ENCODE measurements around the gene ADCY7. TPM values are rescaled to one million over a fixed set of nuclear protein-coding genes. Genes with fewer than 3 reads are reported as not detected.
A peak's percentile ranks its signal among the peaks of the same experiment; 100 is the strongest.
"Not testable (repeated sequence)": the region's sequence is repeated elsewhere in the genome, so short reads cannot be mapped to it uniquely, and the experiment has no call there.

ADCY7 gene
- total and polyA plus RNA-seq, 10 donors, result 9.8 to 158 (median 99.2) TPM

DNA sequence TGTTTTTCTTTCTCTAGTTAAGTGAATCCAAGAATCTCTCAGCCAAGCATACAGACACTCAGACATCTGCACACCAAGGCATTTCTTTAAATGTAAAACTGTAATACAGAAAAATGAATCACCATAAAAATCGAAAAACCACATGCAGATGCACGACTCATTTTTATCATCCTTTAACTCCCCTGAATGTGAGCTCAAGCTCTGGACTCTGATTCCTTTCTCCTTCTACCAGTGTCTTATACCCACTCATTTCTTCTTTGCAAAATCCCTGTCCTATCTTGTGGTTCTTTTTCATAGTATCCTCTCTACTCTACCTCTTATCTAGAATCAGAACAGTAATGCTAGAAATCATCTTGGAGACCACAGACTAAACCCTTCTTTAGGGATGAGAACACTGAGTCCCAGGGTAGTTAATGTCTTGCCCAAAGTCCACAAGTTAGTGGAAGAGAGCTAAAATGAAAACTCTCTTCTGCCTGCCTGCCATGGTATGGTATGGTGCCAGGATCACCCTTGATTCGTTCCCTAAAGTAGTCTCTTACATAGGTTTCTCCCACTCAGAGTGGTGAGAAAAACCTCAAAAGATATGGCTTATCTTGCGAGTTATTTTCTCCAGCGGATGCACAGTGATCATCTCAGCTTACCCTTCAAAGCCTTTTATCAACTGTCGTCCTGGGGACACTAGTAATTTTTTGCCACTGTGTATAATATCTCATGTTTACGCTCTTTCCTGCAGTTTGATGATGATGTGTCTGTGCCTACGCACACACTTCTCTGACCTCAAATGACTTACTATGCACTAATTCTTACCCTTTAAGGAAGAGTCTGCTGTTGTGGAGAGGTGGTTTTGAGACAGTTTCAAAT, 72.2 kb downstream of the ADCY7 start:
- peaks cover 0 to 83% (median 33%) of the 10 kb centered on the region in 6 donors for H3K36me3 ChIP-seq
- peaks cover 0 to 28% (median 2%) of the 10 kb centered on the region in 6 donors for H3K4me1 ChIP-seq
- intact Hi-C loops (cut with DNase I; ENCODE audit: low total_unique reads), result no loop called here
- no peaks in the 10 kb centered on the region for H3K9me3 ChIP-seq
- no peak for DNase-seq
- no peak overlapping the region for H3K4me3 ChIP-seq
- no peak for TF ChIP-seq POLR2A (IDR thresholded peaks at IDR 0.05)
- TF ChIP-seq POLR2AphosphoS5 (IDR thresholded peaks at IDR 0.05), result no peak
- TF ChIP-seq, protein P1, sequence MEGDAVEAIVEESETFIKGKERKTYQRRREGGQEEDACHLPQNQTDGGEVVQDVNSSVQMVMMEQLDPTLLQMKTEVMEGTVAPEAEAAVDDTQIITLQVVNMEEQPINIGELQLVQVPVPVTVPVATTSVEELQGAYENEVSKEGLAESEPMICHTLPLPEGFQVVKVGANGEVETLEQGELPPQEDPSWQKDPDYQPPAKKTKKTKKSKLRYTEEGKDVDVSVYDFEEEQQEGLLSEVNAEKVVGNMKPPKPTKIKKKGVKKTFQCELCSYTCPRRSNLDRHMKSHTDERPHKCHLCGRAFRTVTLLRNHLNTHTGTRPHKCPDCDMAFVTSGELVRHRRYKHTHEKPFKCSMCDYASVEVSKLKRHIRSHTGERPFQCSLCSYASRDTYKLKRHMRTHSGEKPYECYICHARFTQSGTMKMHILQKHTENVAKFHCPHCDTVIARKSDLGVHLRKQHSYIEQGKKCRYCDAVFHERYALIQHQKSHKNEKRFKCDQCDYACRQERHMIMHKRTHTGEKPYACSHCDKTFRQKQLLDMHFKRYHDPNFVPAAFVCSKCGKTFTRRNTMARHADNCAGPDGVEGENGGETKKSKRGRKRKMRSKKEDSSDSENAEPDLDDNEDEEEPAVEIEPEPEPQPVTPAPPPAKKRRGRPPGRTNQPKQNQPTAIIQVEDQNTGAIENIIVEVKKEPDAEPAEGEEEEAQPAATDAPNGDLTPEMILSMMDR (IDR thresholded peaks at IDR 0.05 in 8 of 11, conservative IDR thresholded peaks at IDR 0.05 in 3 of 11), result no peak
- H3K27me3 ChIP-seq (replicated peaks in 1 of 7), result no peaks in the 10 kb centered on the region
- 78 to 89% (median 86%) methylated on average over 8 of the region's 8 CpGs for WGBS, 5 donors
- H3K27ac ChIP-seq, result peak overlapping the region in 3 of 8 donors; percentile 61 to 76 (median 72)

DNA sequence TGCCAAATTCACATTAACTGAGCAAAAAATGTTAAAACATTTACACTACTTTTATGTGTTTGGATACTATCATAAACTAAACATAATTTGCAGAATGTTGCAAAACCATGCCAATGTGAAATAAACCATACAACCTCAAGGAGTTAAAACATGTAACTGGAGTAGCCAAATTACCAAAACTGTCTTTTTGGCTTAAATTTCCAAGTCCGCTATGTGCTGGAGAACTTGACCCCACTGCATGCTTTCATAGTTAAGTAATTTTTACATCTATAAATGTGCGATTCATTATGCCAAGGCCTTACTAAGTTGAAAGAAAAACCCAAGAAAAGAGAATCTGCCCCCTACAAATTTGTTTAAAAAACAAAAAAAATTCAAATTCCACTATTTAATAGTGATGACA, 74.2 kb downstream of the ADCY7 start:
- intact Hi-C loops (cut with DNase I; ENCODE audit: low total_unique reads), result no loop called here

DNA sequence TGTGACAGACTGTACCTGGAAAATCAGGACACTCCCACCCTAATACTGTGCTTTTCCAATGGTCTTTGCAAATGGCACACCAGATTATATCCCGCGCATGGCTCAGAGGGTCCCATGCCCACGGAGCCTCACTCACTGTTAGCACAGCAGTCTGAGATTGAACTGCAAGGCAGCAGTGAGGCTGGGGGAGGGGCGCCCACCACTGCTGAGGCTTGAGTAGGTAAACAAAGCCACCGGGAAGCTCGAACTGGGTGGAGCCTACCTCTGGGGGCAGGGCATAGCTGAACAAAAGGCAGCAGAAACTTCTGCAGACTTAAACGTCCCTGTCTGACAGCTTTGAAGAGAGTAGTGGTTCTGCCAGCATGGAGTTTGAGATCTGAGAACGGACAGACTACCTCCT, 77.2 kb downstream of the ADCY7 start:
- H3K9me3 ChIP-seq; H3K27me3 ChIP-seq (replicated peaks in 1 of 7); H3K4me1 ChIP-seq; DNase-seq; H3K4me3 ChIP-seq; intact Hi-C loops (cut with DNase I; ENCODE audit: low total_unique reads); H3K27ac ChIP-seq: not testable (repeated sequence)
- peaks cover 0 to 76% (median 28%) of the 10 kb centered on the region in 6 donors for H3K36me3 ChIP-seq
- 89 to 92% (median 91%) methylated on average over 8 of the region's 8 CpGs for WGBS, 5 donors
- TF ChIP-seq POLR2AphosphoS5 (IDR thresholded peaks at IDR 0.05), result peak in 1 of 3 donors; percentile 7

More for the DNA sequence above, 74.2 kb downstream of the ADCY7 start:
- Histone ChIP-seq H3K9me3 (no peaks in the 10 kb centered on the region), H3K36me3 (peaks cover 0 to 80% (median 28%) of the 10 kb centered on the region in 6 donors), H3K27ac (no peak overlapping the region), H3K4me3 (no peak overlapping the region), H3K4me1 (peaks cover 0 to 24% (median 2%) of the 10 kb centered on the region in 6 donors), H3K27me3 (replicated peaks in 1 of 7) (no peaks in the 10 kb centered on the region)
- DNase-seq, result no peak
- TF ChIP-seq, protein P1 (IDR thresholded peaks at IDR 0.05 in 8 of 11, conservative IDR thresholded peaks at IDR 0.05 in 3 of 11), result no peak
- no peak for TF ChIP-seq POLR2AphosphoS5 (IDR thresholded peaks at IDR 0.05)
- TF ChIP-seq POLR2A (IDR thresholded peaks at IDR 0.05), result no peak
- WGBS, 5 donors, result 93 to 96% (median 94%) methylated on average over 2 of the region's 2 CpGs

DNA sequence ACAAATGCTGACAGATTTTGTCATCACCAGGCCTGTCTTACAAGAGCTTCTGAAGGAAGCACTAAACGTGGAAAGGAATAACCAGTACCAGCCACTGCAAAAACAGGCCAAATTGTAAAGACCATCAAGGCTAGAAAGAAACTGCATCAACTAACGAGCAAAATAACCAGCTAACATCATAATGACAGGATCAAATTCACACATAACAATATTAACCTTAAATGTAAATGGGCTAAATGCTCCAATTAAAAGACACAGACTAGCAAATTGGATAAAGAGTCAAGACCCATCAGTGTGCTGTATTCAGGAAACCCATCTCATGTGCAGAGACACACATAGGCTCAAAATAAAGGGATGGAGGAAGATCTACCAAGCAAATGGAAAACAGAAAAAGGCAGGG, 78.9 kb downstream of the ADCY7 start:
- H3K27me3 ChIP-seq (replicated peaks in 1 of 7); DNase-seq; intact Hi-C loops (cut with DNase I; ENCODE audit: low total_unique reads); H3K9me3 ChIP-seq; H3K27ac ChIP-seq; H3K4me3 ChIP-seq; H3K4me1 ChIP-seq: not testable (repeated sequence)
- WGBS, 5 donors, result 87 to 98% (median 96%) methylated on average over 2 of the region's 2 CpGs
- H3K36me3 ChIP-seq, result peaks cover 0 to 76% (median 28%) of the 10 kb centered on the region in 6 donors

DNA sequence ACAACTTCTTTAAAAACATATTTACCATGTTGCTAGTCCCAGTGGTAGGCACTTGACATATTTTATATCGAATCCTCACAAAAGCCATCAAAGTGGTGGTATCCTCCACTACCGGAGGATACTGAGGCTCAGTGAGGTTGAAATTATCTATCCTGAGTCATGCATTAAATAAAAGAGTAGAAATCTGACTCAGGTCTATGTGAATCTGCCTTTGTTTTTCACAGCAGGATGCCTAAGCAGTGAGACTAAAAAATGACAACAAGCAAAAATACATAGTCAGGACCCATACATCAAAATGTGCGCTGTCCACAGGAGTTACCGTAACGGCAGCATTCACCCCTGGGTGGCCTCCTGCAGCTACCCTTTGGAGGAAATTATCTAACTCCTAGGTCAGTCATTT, 84.8 kb downstream of the ADCY7 start:
- H3K36me3 ChIP-seq, result peaks cover 0 to 72% (median 42%) of the 10 kb centered on the region in 6 donors
- intact Hi-C loops (cut with DNase I; ENCODE audit: low total_unique reads), result loop anchor here (10.0 kb wide), 1 partner anchor 106 kb away; no protein-coding TSS in a partner anchor
- no peak overlapping the region for H3K4me3 ChIP-seq
- TF ChIP-seq, protein P1 (IDR thresholded peaks at IDR 0.05 in 8 of 11, conservative IDR thresholded peaks at IDR 0.05 in 3 of 11), result no peak
- no peak for TF ChIP-seq POLR2AphosphoS5 (IDR thresholded peaks at IDR 0.05)
- 90 to 97% (median 96%) methylated on average over 5 of the region's 5 CpGs for WGBS, 5 donors
- no peak overlapping the region for H3K27ac ChIP-seq
- H3K27me3 ChIP-seq (replicated peaks in 1 of 7), result no peaks in the 10 kb centered on the region
- no peak for DNase-seq
- H3K4me1 ChIP-seq, result peaks cover 0 to 12% (median 0%) of the 10 kb centered on the region in 6 donors
- peaks cover 0 to 2% (median 0%) of the 10 kb centered on the region in 8 donors for H3K9me3 ChIP-seq
